ENCODE measurements around the gene SLC5A1.
A peak's percentile ranks its signal among the peaks of the same experiment; 100 is the strongest.
"Not testable (repeated sequence)": the region's sequence is repeated elsewhere in the genome, so short reads cannot be mapped to it uniquely, and the experiment has no call there.

The SLC5A1 gene

GRCh38 chr22:32097881-32098499 is 54.9 kb downstream of the SLC5A1 start:
- DNase-seq: no peak

- DNase-seq: no peak
Measured at GRCh38 chr22:32100711-32101110, 57.6 kb downstream of the SLC5A1 start.

DNA sequence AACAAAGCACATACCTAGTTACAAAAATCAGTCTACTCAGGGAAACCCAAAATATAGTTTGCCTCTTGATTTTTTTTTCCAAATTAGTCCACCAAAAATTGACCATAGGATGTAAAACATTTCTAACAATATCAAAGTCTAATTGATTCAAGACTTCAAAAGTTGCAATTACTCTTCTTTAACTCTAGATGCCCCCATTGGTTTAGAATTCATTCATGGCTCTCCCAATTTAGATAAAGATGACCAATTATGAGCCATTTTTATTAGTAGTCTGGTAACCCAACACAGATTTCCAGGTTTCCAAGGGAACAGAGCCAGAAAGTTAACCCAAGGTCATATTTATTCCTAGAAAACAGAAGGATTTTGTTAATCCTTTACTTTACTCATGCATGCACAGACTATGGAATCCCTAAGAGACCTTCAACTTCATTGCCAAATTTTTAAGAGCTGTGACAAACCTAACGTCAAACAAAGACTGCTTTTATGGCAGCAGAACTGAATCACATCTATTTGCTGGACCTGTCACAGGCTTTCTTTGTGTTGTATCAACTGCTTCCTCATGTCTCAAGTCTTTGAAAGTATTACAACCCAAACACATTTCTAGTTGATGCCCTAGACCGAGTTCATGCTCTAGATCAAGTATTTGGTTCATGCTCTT is 60.7 kb downstream of the SLC5A1 start:
- no peak for DNase-seq

- DNase-seq: no peak
Measured at GRCh38 chr22:32106930-32107329, 63.9 kb downstream of the SLC5A1 start.

DNA sequence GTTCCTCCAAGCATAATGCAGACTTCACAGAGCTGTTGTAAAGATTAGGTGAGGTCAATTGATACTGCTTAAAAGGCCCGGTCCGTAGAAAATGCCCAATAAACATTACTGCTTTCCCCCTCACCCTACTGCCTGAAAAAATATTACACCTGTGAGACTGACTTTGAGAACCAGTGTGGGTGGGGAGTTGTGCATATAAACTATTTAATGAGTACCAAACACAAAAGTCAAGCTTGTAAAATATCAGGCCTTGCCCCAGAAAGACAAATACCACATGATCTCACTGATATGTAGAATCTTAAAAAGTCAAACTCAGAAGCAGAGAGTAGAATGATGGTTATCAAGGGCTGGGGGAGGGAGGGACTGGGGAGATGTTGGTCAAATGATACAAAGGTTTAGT is 69.3 kb downstream of the SLC5A1 start:
- no peak for DNase-seq

GRCh38 chr22:32119568-32120235 is 76.6 kb downstream of the SLC5A1 start:
- no peak for DNase-seq

DNA sequence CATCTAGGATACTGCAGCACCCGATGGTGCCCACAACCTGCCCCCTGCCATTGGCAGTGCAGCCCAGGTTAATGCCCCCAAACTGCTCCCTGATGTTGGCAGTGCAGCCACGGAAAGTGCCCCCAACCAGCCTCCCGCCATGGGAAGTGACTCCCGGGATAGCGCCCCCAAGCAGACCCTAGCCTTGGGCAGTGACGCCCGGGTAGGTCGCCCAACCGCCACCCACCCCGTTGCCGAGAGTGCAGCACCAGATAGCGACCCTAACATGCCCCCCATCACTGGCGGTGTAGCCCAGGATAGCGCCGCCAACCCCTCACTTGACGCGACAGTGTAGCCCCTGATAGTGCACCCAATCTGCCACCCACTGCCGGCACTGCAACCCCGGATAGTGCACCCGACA is 77.5 kb downstream of the SLC5A1 start:
- DNase-seq: no peak

DNA sequence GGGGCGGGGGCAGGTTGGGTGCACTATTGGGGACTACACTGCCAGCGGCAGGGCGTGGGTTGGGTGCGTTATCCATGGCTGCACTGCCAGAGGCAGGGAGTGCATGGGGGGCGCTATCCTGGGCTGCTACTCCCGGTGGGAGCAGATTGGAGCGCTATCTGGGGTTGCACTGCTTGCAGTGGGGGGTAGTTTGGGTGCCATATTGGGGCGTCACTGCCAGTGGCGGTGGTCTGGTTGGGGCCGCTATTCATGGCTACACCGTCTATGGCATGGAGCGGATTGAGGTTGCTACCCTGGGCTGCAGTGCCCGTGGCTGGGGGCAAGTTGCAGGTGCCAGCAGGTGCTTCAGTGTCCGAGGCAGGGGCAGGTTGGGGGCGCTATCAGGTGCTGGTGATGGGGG is 79.8 kb downstream of the SLC5A1 start:
- DNase-seq: no peak

- no peak for DNase-seq
Measured at GRCh38 chr22:32123657-32124056, 80.6 kb downstream of the SLC5A1 start.

GRCh38 chr22:32127904-32128303 is 84.8 kb downstream of the SLC5A1 start:
- DNase-seq: no peak

GRCh38 chr22:32130464-32130863 is 87.4 kb downstream of the SLC5A1 start:
- DNase-seq: no peak

DNA sequence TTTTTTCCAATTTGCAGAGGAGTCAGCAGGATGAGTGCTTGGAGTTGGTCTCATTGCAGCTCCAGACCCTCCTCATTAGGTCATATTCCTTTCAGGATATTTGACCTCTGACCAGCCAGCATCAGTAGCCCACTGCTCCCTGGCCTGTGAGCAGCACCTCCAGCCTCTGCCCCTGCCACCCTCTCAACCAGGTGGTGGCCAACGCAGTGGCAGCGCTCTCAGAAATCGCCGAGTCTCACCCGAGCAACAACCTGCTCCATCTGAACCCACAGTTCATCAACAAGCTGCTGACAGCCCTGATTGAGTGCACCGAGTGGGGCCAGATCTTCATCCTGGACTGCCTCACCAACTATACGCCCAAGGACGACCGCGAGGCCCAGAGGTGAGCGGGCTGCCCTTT is 89.1 kb downstream of the SLC5A1 start:
- no peak for DNase-seq

GRCh38 chr22:32132783-32133182 is 89.7 kb downstream of the SLC5A1 start:
- no peak for DNase-seq

GRCh38 chr22:32134796-32135195 is 91.7 kb downstream of the SLC5A1 start:
- DNase-seq: not testable (repeated sequence)

GRCh38 chr22:32135958-32136357 is 92.9 kb downstream of the SLC5A1 start:
- DNase-seq: not testable (repeated sequence)

DNA sequence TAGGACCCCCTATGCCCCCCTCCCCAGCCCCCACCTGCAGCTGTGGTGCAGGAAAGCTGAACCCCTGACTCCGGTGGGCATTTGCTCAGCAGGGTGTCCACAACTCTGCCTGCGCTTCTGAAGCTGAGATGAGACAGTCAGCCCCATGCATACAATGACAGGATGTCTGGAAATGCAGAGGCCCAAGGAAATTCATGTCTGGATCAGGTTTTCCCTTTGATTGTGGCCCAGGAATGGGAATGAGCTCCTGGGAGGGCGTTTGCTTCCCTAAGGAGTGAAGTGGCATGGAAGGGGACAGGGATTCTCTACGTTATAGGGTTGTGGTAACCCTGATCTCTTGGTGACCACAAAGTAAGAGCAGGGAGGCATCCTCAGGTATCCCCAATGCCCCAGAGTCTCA is 93.8 kb downstream of the SLC5A1 start:
- DNase-seq: not testable (repeated sequence)

- DNase-seq: peak; percentile 54
Measured at GRCh38 chr22:32137731-32138324, 94.8 kb downstream of the SLC5A1 start.

DNA sequence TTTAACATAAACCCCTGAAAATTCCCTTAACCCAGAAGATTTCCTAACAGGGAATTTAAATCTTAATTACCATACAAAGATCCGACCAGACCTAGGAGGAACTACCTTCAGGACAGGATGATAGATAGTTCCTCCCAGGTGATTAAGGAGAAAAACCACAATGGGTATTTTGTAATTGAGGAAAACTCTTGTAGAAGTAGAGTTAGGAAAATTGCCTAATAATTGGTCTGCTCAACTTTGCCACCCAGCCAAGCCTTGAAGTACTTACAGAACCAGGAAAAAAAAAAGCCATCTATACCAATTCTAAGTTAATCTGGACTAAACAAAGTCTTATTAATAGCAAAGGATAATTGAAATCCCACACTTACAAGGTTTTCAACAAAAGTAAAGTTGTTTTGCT is 95.5 kb downstream of the SLC5A1 start:
- DNase-seq: not testable (repeated sequence)

GRCh38 chr22:32140688-32141087 is 97.6 kb downstream of the SLC5A1 start:
- not testable (repeated sequence) for DNase-seq

DNA sequence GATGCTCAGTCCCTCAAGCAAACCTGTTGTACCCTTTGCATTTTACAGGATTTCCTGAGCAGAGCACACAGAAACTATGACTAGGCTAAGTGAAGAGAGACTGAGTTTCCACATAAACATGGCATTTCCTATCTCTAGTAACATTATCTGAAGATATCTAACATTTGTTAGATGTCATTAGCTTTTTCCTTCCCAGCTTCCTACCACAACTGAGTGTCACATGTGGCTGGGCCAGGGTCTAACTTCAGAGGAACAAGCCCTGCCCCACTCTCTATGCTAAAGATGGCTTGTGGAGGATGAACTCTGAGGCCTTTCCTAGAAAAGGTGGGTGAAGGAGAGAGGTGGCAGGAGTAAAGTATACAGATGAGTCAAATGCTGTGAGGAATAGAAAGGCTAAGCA is 99.5 kb downstream of the SLC5A1 start:
- DNase-seq: no peak

GRCh38 chr22:32144496-32145274 is 101.6 kb downstream of the SLC5A1 start:
- DNase-seq: no peak

- DNase-seq: not testable (repeated sequence)
Measured at GRCh38 chr22:32147128-32147527, 104.1 kb downstream of the SLC5A1 start.

DNA sequence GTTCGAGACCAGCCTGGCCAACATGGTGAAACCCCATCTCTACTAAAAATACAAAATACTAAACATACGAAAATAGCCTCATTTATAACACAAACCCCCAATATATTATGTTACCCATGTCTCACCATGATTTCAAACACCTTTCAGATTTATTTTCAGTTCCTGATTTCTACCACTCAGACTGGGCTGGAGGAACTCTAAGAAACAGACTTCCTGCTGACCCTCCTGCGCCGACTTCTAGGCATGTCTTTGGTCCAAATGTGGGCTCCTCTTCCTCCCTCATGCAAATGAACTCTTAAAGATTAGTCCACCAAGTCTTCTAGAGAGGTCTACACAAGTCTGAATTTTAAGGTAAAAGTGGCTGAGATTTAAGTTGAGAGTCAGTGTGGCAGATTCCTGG is 105.3 kb downstream of the SLC5A1 start:
- not testable (repeated sequence) for DNase-seq

Data from NCI-H2029 (cell line).